Stimulated activated CD4-positive, alpha-beta T cell treated with anti-CD3 and anti-CD28 coated beads, TNF-alpha, amount 100 ng/mL, for 4 hours (primary cell): ENCODE data around the gene ACOT8.

Source experiments
- DNase-seq, 3 experiments: peaks; one replicate each; pipeline ENCODE4 v3.0.0-alpha.2; 2020; ENCODE audit warnings: low read depth in 3 of 3

Gene ACOT8

GRCh38 chr20:45792317-45793118 is 64.7 kb downstream of the ACOT8 start:
- no peak for DNase-seq
